ENCODE results near the gene FBF1. TPM values are rescaled to one million over a fixed set of nuclear protein-coding genes. Genes with fewer than 3 reads are reported as not detected.

Gene FBF1
- total RNA-seq, 1 donor from 2014 or later, result 13.0 TPM

- TF ChIP-seq CTCF (IDR thresholded peaks at IDR 0.05), result no peak
- peak; percentile 11 to 90 for TF ChIP-seq POLR2AphosphoS5 (IDR thresholded peaks at IDR 0.05; ENCODE audit: insufficient read depth in 1 of 2, low read depth in 1 of 2)
- TF ChIP-seq POLR2A (IDR thresholded peaks at IDR 0.05), result peak; percentile 61 to 92
- no peak for DNase-seq (ENCODE audit: extremely low spot score in 2 of 2)
- Histone ChIP-seq H3K4me1 (peaks cover 43% of the 10 kb centered on the region), H3K27me3 (no peaks in the 10 kb centered on the region), H3K36me3 (peaks cover 0 to 22% of the 10 kb centered on the region in 2 donors), H3K27ac (peak within 1 kb of the TSS; percentile 99), H3K4me3 (peak within 1 kb of the TSS; percentile 66 to 83), H3K9me3 (no peaks in the 10 kb centered on the region)
- intact Hi-C loops (cut with DNase I), result loop anchor here (10.0 kb wide), 1 partner anchor 114 kb away; the partner anchor contains the start of gene GALK1
These were observed 62.5 kb downstream of the FBF1 start, which contains the start of gene TRIM47 for GRCh38 chr17:75878174-75878998. TRIM47 (minus strand) TSS chr17:75878581; CDS start chr17:75878548, 33 bp downstream.

GRCh38 chr17:75877752-75878173 lies 63.1 kb downstream of the FBF1 start:
- no peak for DNase-seq (ENCODE audit: extremely low spot score in 2 of 2)
- Histone ChIP-seq H3K27me3 (no peaks in the 10 kb centered on the region), H3K27ac (peak overlapping the region; percentile 99), H3K4me3 (peak overlapping the region; percentile 66 to 83), H3K9me3 (no peaks in the 10 kb centered on the region), H3K4me1 (peaks cover 49% of the 10 kb centered on the region), H3K36me3 (peaks cover 0 to 22% of the 10 kb centered on the region in 2 donors)
- intact Hi-C loops (cut with DNase I), result loop anchor here (1.0 to 10.0 kb wide), 3 partner anchors 8 to 113 kb away; partner anchors contain the start of genes GALK1 and WBP2
- TF ChIP-seq POLR2AphosphoS5 (IDR thresholded peaks at IDR 0.05; ENCODE audit: insufficient read depth in 1 of 2, low read depth in 1 of 2), result no peak
- no peak for TF ChIP-seq CTCF (IDR thresholded peaks at IDR 0.05)
- TF ChIP-seq POLR2A (IDR thresholded peaks at IDR 0.05), result no peak

GRCh38 chr17:75876938-75877751 lies 63.7 kb downstream of the FBF1 start:
- Histone ChIP-seq H3K27ac (peak overlapping the region; percentile 99), H3K4me1 (peaks cover 55% of the 10 kb centered on the region), H3K9me3 (no peaks in the 10 kb centered on the region), H3K4me3 (peak overlapping the region; percentile 66 to 83), H3K27me3 (no peaks in the 10 kb centered on the region), H3K36me3 (peaks cover 0 to 22% of the 10 kb centered on the region in 2 donors)
- DNase-seq (ENCODE audit: extremely low spot score in 2 of 2), result no peak
- intact Hi-C loops (cut with DNase I), result loop anchor here (1.0 to 10.0 kb wide), 3 partner anchors 8 to 112 kb away; partner anchors contain the start of genes GALK1 and WBP2
- TF ChIP-seq POLR2A (IDR thresholded peaks at IDR 0.05), result peak in 1 of 2 donors; percentile 46
- TF ChIP-seq CTCF (IDR thresholded peaks at IDR 0.05), result peak in 2 of 3 experiments; percentile 20 to 37
- TF ChIP-seq POLR2AphosphoS5 (IDR thresholded peaks at IDR 0.05; ENCODE audit: insufficient read depth in 1 of 2, low read depth in 1 of 2), result peak; percentile 89 to 95

- H3K27ac ChIP-seq, result peak overlapping the region; percentile 99
- H3K36me3 ChIP-seq, result peaks cover 0 to 22% of the 10 kb centered on the region in 2 donors
- DNase-seq (ENCODE audit: extremely low spot score in 2 of 2), result no peak
- H3K9me3 ChIP-seq, result no peaks in the 10 kb centered on the region
- H3K27me3 ChIP-seq, result no peaks in the 10 kb centered on the region
- peak overlapping the region; percentile 66 to 83 for H3K4me3 ChIP-seq
- TF ChIP-seq POLR2A (IDR thresholded peaks at IDR 0.05) (no peak), POLR2AphosphoS5 (IDR thresholded peaks at IDR 0.05; ENCODE audit: insufficient read depth in 1 of 2, low read depth in 1 of 2) (peak in 1 of 2 donors; percentile 20), CTCF (IDR thresholded peaks at IDR 0.05) (peak in 1 of 3 experiments; percentile 13)
- peaks cover 51% of the 10 kb centered on the region for H3K4me1 ChIP-seq
- intact Hi-C loops (cut with DNase I), result loop anchor here (2.0 to 10.0 kb wide), 2 partner anchors 22 to 112 kb away; partner anchors contain the start of genes GALK1 and WBP2
These were observed 64.5 kb downstream of the FBF1 start for GRCh38 chr17:75876190-75876937.

Data from vagina (tissue), 2 donors.